SHP77 treated with DMSO at 0.1 percent for 48 hours (cell line): ENCODE data around the gene NOLC1.

ENCODE experiments used
- DNase-seq: peaks from one replicate; lab custom pipeline; 2025; lab: John Stamatoyannopoulos, UW

Gene NOLC1

GRCh38 chr10:102121739-102122372 is 30.3 kb upstream of the NOLC1 start:
- no peak for DNase-seq

GRCh38 chr10:102122450-102122849 is 29.7 kb upstream of the NOLC1 start:
- no peak for DNase-seq

GRCh38 chr10:102123223-102123622 is 29.0 kb upstream of the NOLC1 start:
- DNase-seq = no peak

GRCh38 chr10:102131286-102132170 is 20.7 kb upstream of the NOLC1 start:
- no peak for DNase-seq

GRCh38 chr10:102132193-102132562 is 20.0 kb upstream of the NOLC1 start:
- DNase-seq = no peak

GRCh38 chr10:102132563-102133372 is 19.4 kb upstream of the NOLC1 start, which contains the start of gene PPRC1:
PPRC1 (plus strand) TSS chr10:102133040; CDS start chr10:102133069, 29 bp downstream.
- DNase-seq = peak; percentile 99

- DNase-seq = no peak
These were observed 18.6 kb upstream of the NOLC1 start for GRCh38 chr10:102133373-102134195.

GRCh38 chr10:102134416-102134815 is 17.8 kb upstream of the NOLC1 start:
- no peak for DNase-seq

- DNase-seq = no peak
These were observed 16.1 kb upstream of the NOLC1 start for GRCh38 chr10:102135956-102136526.

- no peak for DNase-seq
These were observed 12.7 kb upstream of the NOLC1 start for GRCh38 chr10:102139281-102140110.

GRCh38 chr10:102140218-102140617 is 12.0 kb upstream of the NOLC1 start:
- no peak for DNase-seq

GRCh38 chr10:102140913-102141540 is 11.2 kb upstream of the NOLC1 start:
- DNase-seq = no peak

GRCh38 chr10:102141583-102142107 is 10.5 kb upstream of the NOLC1 start:
- no peak for DNase-seq

GRCh38 chr10:102146971-102147428 is 5.2 kb upstream of the NOLC1 start:
- DNase-seq = no peak

GRCh38 chr10:102147561-102147960 is 4.6 kb upstream of the NOLC1 start:
- DNase-seq = no peak

GRCh38 chr10:102148275-102148674 is 3.9 kb upstream of the NOLC1 start:
- DNase-seq = no peak

- DNase-seq = no peak
These were observed 1.0 kb upstream of the NOLC1 start for GRCh38 chr10:102150970-102151773.

GRCh38 chr10:102152545-102152890 is 329 bp downstream of the NOLC1 start:
- no peak for DNase-seq
